Glutamatergic neuron (in vitro differentiated cells): Measurements from ENCODE around the gene NEK4. TPM values are rescaled to one million over a fixed set of nuclear protein-coding genes. Genes with fewer than 3 reads are reported as not detected.

Source experiments
- DNase-seq: peaks from one replicate; pipeline ENCODE4 v3.0.0; 2022
- H3K27ac Mint-ChIP-seq: one replicate; pipeline ENCODE4 v1.8.0; 2020; ENCODE audit warnings: mild to moderate bottlenecking, mixed read lengths, inconsistent platforms; ENCODE audit not compliant: unreplicated experiment
- H3K27me3 Mint-ChIP-seq: one replicate; pipeline ENCODE4 v1.8.0; 2020; ENCODE audit warnings: mild to moderate bottlenecking, moderate library complexity, mixed read lengths, inconsistent platforms; ENCODE audit not compliant: unreplicated experiment
- H3K36me3 Mint-ChIP-seq: one replicate; pipeline ENCODE4 v1.8.0; 2020; ENCODE audit warnings: mild to moderate bottlenecking, mixed read lengths, inconsistent platforms; ENCODE audit not compliant: unreplicated experiment
- H3K4me1 Mint-ChIP-seq: one replicate; pipeline ENCODE4 v1.8.0; 2020; ENCODE audit warnings: mild to moderate bottlenecking, low read depth, mixed read lengths, inconsistent platforms; ENCODE audit not compliant: unreplicated experiment
- H3K4me3 Mint-ChIP-seq: one replicate; pipeline ENCODE4 v1.8.0; 2020; ENCODE audit warnings: mild to moderate bottlenecking, mixed read lengths, inconsistent platforms; ENCODE audit not compliant: unreplicated experiment
- H3K9me3 Mint-ChIP-seq: one replicate; pipeline ENCODE4 v1.8.0; 2020; ENCODE audit warnings: mild to moderate bottlenecking, moderate library complexity, mixed read lengths, inconsistent platforms; ENCODE audit not compliant: unreplicated experiment
- total RNA-seq: library from RNA; stranded (reverse); fragmentation: NEBNext Ultra II Directional; extraction: Animal tissue kit (Norgen Biotek cat#: 25700); gene quantifications from one replicate; pipeline ENCODE4 v1.2.1, GENCODE V29; 2021; ENCODE audit not compliant: unreplicated experiment
- TF ChIP-seq, protein P1 (sequence below): fragments of 200-600 bp; sonication (generic); IDR thresholded peaks from one replicate; pipeline ENCODE4 v1.5.0; 2021; ENCODE audit not compliant: partially characterized antibody, unreplicated experiment

Gene NEK4
- total RNA-seq, 1 donor from 2014 or later, result 28.5 TPM

DNA sequence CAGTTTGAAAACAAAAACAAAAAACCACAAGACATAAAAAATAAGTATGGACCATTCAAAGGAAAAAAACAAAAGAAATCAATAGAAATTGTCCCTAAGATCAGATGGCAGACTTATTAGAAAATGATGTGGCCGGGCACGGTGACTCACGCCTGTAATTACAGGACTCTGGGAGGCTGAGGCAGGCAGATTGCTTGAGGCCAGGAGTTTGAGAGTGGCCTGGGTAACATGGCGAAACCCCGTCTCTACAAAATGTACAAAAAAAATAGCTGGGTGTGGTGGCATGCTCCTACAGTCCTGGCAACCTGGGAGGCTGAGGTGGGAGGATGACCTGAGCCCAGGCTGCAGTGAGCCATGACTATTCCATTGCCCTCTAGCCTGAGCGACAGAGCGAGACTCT, 48.2 kb downstream of the NEK4 start:
- H3K4me3 Mint-ChIP-seq, result no peak overlapping the region
- no peaks in the 10 kb centered on the region for H3K4me1 Mint-ChIP-seq
- H3K9me3 Mint-ChIP-seq, result peaks cover 6% of the 10 kb centered on the region
- DNase-seq, result no peak
- TF ChIP-seq, protein P1, sequence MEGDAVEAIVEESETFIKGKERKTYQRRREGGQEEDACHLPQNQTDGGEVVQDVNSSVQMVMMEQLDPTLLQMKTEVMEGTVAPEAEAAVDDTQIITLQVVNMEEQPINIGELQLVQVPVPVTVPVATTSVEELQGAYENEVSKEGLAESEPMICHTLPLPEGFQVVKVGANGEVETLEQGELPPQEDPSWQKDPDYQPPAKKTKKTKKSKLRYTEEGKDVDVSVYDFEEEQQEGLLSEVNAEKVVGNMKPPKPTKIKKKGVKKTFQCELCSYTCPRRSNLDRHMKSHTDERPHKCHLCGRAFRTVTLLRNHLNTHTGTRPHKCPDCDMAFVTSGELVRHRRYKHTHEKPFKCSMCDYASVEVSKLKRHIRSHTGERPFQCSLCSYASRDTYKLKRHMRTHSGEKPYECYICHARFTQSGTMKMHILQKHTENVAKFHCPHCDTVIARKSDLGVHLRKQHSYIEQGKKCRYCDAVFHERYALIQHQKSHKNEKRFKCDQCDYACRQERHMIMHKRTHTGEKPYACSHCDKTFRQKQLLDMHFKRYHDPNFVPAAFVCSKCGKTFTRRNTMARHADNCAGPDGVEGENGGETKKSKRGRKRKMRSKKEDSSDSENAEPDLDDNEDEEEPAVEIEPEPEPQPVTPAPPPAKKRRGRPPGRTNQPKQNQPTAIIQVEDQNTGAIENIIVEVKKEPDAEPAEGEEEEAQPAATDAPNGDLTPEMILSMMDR, result no peak
- H3K27me3 Mint-ChIP-seq, result peaks cover 2% of the 10 kb centered on the region
- H3K36me3 Mint-ChIP-seq, result peaks cover 40% of the 10 kb centered on the region
- H3K27ac Mint-ChIP-seq, result no peak overlapping the region

DNA sequence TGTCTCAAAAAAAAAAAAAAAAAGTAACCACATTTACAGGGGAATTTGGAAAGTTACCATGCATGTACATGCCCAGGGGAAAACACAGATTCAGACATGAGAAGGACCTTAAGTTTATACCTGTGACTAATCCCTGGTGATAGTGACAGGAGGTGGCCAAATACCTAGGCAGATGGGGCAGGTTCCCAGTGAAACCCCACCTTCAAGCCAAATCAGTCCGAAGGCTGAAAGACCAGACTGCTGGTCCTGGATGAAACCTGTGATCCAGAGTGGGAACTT, 49.1 kb downstream of the NEK4 start:
- Mint-ChIP-seq H3K27ac (no peak overlapping the region), H3K27me3 (peaks cover 2% of the 10 kb centered on the region), H3K36me3 (peaks cover 34% of the 10 kb centered on the region), H3K9me3 (peaks cover 5% of the 10 kb centered on the region), H3K4me3 (no peak overlapping the region), H3K4me1 (no peaks in the 10 kb centered on the region)
- TF ChIP-seq, protein P1, result no peak
- DNase-seq, result no peak

DNA sequence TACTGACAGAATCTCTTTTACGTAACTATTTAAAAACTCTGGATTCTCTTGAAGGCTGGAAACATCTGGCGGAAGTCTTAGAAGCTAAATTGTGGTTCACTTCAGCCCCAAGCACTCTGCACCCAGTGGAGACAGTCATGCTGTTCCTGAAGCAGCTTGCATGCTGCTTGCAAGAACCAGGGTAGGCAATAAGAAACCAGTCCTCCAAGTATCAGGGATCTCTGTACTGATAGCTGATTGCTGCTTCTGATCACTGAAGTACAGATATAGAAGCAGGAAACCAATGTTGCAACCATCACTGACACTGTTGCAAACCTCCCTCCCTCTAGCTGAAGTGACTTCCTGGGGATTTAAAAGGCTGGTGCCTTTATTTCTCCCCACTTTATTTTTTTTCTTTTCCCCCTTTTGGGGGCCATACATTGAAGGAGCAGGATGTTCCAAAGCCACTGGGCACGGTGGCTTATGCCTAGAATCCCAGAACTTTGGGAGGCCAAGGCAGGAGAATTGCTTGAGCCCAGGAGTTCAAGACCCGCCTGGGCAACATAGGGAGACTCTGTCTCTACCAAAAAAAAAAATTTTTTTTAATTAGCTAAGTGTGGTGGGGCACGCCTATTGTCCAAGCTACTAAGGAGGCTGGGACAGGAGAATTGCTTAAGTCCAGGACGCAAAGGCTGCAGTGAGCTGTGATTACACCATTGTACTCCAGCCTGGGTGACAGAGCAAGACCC, 49.6 kb downstream of the NEK4 start:
- no peak for DNase-seq
- Mint-ChIP-seq H3K4me3 (no peak overlapping the region), H3K36me3 (peaks cover 37% of the 10 kb centered on the region), H3K27ac (no peak overlapping the region), H3K9me3 (peaks cover 5% of the 10 kb centered on the region), H3K27me3 (peaks cover 4% of the 10 kb centered on the region), H3K4me1 (no peaks in the 10 kb centered on the region)
- TF ChIP-seq, protein P1, result no peak

GRCh38 chr3:52719618-52720017, 51.1 kb downstream of the NEK4 start:
- Mint-ChIP-seq H3K36me3 (peaks cover 32% of the 10 kb centered on the region), H3K4me3 (no peak overlapping the region), H3K4me1 (no peaks in the 10 kb centered on the region), H3K27me3 (peaks cover 4% of the 10 kb centered on the region), H3K27ac (no peak overlapping the region), H3K9me3 (peaks cover 5% of the 10 kb centered on the region)
- TF ChIP-seq, protein P1, result no peak
- DNase-seq, result no peak

DNA sequence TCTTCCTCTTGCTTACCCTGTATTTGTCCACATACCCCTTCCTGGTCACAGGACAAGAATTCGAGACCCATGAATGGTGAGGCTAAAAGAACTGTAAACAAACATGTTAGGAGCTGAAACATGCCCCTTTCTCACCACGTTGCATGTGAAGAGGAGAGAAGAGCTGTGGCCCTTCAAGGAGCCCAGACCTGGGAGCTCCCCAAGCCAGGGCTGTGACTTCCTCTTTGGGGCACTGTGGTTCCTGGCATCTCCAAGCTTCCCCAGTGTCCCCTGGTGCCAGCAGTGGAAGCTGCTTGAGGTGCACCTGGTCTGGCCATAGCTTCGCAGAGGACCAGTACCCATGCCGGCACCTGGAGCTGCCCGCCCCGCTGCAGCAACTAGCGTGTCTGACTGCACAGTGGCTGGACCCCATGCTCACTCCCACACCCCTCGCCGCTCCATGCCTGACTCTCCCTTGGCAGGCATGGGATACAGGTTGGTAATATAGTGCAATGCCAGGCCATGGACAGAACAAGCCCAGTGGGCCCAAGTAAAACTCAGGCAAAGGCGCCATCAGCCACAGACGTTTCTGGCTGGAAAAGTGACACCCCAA, 54.9 kb downstream of the NEK4 start:
- Mint-ChIP-seq H3K27me3 (peaks cover 4% of the 10 kb centered on the region), H3K4me1 (peaks cover 2% of the 10 kb centered on the region), H3K36me3 (peaks cover 22% of the 10 kb centered on the region), H3K27ac (no peak overlapping the region), H3K4me3 (no peak overlapping the region), H3K9me3 (peaks cover 10% of the 10 kb centered on the region)
- TF ChIP-seq, protein P1, result no peak
- DNase-seq, result no peak
